ENCODE results near the gene CXADR. TPM values are rescaled to one million over a fixed set of nuclear protein-coding genes. Genes with fewer than 3 reads are reported as not detected.

CXADR gene
- total RNA-seq, 1 donor from 2014 or later = 12.4 TPM

- DNase-seq (ENCODE audit: extremely low read depth, low read depth, low spot score) = peak; percentile 36
Measured at GRCh38 chr21:17585875-17586450, 73.1 kb downstream of the CXADR start.

DNA sequence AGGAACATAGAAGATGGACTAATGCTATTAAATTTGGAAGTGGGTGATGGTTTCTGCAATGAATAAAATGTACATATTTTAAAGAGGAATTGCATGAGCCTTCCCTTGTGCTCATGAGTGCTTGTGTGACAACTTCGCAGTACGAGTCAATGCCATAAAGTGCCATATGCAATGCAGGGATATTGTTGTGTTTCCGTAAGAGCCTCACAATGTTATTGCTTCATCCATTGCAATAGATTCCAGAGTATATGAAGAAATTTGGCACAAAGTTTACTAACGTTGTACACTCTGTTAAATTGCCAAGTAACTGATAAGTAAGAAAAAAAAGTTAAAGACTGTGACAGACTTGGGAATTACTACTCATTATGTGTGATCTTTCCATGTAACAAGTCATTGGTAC lies 77.6 kb downstream of the CXADR start:
- DNase-seq (ENCODE audit: extremely low read depth, low read depth, low spot score) = no peak

- no peak for DNase-seq (ENCODE audit: extremely low read depth, low read depth, low spot score)
Measured at GRCh38 chr21:17597680-17598079, 84.8 kb downstream of the CXADR start.

DNA sequence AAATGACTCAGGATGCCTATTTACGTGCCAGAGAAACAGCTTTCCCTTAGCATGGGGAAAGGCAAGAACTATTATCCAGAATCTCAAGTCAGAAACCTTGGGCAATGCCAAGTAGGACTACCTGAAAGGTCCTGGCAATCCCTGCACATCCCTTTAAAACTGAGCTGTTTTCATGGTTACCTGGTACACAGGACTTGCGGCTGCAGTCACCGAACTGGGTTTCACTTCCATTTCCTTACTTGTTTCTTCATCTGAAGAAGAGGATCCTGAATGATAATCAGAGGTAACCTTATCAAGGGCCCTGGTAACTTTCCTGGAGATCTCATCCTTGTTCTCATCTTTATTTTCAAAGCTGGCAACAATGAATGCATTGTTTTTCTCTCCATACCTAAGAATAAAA lies 85.6 kb downstream of the CXADR start:
- DNase-seq (ENCODE audit: extremely low read depth, low read depth, low spot score) = no peak

DNA sequence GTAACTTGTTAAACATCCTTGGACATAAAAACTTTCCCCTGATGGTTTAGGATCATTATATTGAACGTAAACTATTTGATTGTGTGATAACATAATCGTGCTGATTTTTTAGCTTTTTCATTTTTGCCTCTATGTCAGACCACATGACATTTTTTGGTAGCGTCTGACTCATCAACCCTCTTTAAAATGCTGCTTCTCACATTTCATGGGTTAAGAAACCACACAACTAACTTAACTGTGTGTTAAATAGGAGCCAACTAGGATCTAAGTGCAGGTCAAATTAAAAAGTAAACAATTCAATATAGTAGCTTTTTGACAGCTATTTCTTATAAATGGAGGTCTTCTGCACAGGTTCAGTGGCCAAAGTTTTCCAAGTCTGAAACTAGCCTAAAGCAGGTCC lies 90.0 kb downstream of the CXADR start:
- no peak for DNase-seq (ENCODE audit: extremely low read depth, low read depth, low spot score)

DNA sequence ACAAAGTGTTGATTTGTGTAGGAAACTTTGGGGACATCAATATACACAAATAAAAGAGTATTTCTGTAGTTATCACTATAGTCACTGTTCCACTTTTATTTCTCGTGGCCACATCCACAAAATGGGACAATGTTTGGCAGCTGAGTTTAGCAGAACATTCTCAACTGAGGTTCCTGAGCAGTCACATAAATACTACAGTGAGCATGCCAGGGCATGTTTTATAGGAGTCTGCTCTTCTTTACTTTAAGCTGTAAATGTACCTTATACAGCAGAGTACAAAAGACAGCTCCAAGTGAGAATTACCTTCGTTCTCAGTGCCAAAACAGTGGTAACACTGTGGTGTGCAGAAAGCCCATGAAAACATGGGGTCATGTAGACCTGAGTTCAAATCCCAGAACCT lies 94.8 kb downstream of the CXADR start:
- DNase-seq (ENCODE audit: extremely low read depth, low read depth, low spot score) = no peak

DNA sequence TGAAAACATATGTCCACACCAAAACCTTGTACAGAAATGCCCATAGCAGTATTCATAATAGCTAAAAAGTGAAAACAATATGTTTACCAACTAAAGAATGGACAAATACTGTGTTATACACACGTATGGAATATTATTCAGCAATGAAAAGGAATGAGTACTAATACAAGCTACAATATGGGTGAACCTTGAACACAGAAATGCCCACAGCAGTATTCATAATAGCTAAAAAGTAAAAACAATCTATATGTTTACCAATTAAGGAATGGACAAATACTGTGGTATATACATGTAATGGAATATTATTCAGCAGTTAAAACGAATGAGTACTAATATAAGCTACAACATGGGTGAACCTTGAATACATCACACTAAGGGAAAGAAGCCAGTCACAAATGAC lies 96.8 kb downstream of the CXADR start:
- no peak for DNase-seq (ENCODE audit: extremely low read depth, low read depth, low spot score)

- DNase-seq (ENCODE audit: extremely low read depth, low read depth, low spot score) = no peak
Measured at GRCh38 chr21:17610911-17611310, 98.1 kb downstream of the CXADR start.

GRCh38 chr21:17611414-17612022 lies 98.7 kb downstream of the CXADR start:
- DNase-seq (ENCODE audit: extremely low read depth, low read depth, low spot score) = peak; percentile 69

- no peak for DNase-seq (ENCODE audit: extremely low read depth, low read depth, low spot score)
Measured at GRCh38 chr21:17612023-17612564, 99.3 kb downstream of the CXADR start.

DNA sequence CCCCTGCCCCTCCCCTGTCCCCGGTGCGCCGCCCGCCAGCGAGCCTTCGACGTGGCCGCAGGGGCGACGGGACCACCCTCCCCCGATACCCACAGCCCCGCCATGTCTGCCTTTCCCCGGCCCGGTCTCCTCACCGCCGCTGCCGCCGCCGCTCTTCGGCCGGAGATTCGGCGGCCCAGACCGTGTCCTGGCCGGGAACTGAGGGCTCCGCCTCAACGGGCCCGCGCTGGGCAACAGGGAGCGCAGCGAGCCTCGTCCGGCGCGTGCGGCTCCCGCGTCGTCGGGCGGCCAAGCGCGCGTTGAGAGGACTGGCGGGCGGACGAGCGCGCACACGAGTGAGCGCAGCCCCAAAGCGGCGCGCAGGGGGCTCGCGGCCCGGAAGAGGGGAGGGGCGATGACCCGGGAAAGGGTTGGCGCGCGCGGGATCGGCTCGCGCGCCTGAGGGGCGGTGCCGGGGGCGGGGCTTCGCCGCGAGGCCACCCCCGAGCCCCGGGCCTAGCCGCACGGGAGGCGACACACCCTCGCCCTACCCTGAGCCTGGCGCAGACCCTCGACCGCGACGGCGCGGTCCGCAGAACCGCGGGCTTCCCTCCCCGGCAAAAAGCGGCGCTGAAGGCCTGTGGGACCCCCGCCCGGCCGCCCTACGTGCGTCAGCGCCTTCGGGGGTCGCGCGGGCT lies 99.9 kb downstream of the CXADR start, which contains the start of gene BTG3:
TSS of gene BTG3 (minus strand) at position 337 of the 677 bp plus-strand sequence. CDS start 3,757 bp downstream, outside the sequence.
- no peak for DNase-seq (ENCODE audit: extremely low read depth, low read depth, low spot score)

GRCh38 chr21:17613242-17613676 lies 100.4 kb downstream of the CXADR start:
- DNase-seq (ENCODE audit: extremely low read depth, low read depth, low spot score) = no peak

GRCh38 chr21:17616831-17617230 lies 104.0 kb downstream of the CXADR start:
- DNase-seq (ENCODE audit: extremely low read depth, low read depth, low spot score) = no peak

DNA sequence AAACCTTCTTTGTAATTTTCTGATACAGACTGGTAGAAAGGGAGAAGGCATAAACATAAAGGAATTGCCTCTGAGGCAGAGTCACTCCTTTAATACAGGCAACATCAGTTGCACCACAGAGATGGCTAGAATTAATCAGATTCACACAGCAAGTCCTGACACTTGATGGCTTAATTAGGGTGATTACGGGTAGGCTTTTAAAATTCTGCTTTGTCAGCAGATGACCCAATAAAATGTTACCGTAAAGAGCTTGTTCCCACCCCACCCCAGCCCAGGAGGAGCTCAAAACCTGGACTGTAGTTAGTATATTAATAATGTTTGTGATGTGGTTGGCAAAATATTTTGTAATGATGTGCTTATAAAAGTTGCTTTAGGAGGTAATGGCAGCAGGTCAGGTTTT lies 109.2 kb downstream of the CXADR start:
- no peak for DNase-seq (ENCODE audit: extremely low read depth, low read depth, low spot score)

DNA sequence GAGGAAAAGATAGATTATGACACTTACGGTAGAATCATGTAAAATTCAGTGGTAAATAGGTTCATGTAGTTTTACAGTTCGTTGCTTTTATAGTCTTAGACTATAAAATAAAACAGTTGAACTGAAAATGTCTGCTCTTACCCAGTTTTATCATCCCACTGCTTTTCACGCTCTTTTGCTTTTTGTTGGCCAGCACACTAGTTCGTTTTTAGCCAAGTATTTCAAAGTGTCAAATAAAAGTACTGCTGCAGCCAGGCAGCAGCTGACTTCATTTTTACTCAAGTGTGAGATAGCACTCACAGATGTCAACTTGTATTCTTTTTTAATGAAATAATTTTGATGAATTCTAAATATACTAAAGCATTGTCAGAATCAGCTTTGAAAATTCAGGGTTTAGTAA lies 118.4 kb downstream of the CXADR start:
- no peak for DNase-seq (ENCODE audit: extremely low read depth, low read depth, low spot score)

DNA sequence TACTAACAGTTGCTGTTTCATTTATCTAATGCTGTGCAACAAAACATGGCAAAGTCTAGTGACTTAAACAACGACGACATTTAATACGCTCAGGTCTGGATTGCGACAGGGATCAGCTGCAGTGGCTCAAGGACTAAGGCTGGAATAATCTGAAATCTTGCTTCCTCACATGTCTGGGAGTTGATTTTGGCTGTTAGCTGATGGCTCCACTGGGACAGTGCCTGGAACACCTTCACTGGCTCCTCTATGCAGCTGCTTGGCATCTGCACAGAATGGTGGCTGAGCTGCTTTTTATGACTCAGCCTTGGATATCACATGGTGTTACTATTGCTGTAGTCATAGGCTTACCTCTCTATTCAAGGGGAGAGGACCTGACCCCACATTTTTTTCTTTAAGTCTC lies 123.9 kb downstream of the CXADR start:
- DNase-seq (ENCODE audit: extremely low read depth, low read depth, low spot score) = no peak

- no peak for DNase-seq (ENCODE audit: extremely low read depth, low read depth, low spot score)
Measured at GRCh38 chr21:17640821-17641220, 128.0 kb downstream of the CXADR start.

Other genes with a start within 250 kb of the CXADR start
- 39.7 and 46.7 TPM in 2 replicates for gene BTG3, start 99.9 kb downstream of the CXADR start, total RNA-seq

Measured in glomerular endothelial cell (primary cell).